ENCODE measurements around the gene SIK3.
"Not testable (repeated sequence)": the region's sequence is repeated elsewhere in the genome, so short reads cannot be mapped to it uniquely, and the experiment has no call there.

SIK3 gene

DNA sequence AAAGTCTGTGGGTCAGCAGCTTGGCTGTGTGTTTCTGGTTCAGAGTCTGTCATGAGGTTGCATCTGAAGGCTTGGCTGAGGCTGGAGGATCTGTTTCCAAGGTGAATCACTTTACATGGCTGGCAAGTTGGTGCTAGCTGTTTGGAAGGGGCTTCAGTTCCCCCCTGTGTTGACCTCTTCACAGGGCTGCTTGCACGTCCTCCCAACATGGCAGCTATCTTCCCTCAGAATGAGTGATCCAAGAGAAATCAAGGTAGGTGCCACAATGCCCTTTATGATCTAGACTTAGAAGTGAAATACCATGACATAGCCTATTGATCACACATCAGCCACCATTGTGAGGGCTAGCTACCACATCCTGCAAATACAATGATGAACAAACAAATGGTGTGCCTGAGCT, 285.1 kb downstream of the SIK3 start:
- DNase-seq, result no peak

DNA sequence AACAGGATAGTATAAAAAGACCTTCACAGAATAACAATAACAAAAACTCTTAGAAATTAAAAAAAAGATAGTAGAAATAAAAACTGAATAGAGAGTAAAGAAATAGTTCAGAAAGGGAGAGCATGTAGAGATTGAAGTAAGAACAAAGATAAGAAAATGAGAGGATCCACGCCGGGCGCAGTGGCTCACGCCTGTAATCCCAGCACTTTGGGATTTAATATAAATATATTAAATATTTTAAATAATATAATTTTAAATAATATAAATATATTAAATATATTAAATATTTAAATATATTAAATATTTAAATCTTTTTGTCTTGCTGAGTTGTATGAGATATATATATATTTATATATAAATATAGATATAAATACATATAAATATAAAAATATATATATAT, 286.1 kb downstream of the SIK3 start:
- DNase-seq, result no peak

DNA sequence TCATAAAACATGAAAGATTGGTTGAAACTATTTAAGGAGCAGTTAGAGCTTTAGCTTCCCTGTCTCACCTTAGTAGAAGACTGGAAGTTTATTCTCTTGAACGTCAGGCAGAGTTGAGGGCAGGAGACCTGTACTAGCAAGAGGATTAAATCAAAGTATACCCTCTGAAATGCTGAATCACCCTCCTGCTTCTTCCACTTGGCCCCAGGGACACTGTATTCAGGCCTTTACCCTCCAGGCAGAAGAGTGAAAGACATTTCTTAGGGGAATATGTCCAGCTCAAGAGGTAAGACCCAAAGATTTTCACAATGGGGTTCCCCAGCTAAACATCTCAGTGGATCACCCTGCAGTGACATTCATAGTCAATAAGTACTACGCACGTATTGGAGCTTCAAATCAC, 287.0 kb downstream of the SIK3 start:
- no peak for DNase-seq

DNA sequence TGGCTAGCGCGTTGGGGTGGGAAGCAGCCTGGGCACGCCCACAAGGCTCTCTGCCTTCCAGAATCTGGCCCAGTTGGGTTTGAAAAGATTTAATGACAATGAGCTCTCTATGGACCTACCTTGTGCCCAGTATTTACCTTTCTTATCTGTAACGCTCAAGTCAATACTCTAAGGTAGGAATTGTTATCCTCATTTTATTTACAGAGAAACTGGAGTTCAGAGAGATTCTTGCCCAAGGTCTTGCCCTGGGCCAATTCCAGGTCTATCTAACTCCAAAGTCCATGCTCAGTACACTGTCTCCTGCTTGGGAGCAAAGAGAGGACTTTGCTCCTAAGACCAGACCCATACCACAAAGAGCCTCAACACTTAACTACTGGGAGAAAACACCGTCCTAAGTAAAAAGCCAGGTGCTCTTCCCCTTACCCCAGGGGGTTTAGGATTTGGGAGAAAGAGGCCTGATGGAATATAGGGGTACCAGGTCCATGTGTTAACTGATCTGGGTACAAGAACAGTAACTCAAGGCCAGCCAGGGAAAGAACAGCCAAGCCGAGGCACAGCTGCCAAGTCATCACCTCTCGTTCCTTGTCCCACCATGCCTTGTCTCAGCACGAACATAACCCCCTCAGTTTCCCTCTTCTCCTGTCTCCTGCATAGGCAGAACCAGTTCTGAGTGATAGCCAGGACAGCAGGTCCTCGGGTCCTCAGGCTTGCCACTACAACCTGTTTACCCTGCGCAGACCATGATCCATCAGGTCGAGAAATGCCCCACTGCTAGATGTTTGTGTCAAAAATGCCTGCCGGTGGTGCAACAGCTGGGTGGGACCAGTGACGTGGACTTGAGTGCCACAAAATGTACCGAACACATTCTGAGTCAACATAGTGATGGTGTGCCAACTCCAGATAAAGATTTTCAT, 289.7 kb downstream of the SIK3 start:
- no peak for DNase-seq

DNA sequence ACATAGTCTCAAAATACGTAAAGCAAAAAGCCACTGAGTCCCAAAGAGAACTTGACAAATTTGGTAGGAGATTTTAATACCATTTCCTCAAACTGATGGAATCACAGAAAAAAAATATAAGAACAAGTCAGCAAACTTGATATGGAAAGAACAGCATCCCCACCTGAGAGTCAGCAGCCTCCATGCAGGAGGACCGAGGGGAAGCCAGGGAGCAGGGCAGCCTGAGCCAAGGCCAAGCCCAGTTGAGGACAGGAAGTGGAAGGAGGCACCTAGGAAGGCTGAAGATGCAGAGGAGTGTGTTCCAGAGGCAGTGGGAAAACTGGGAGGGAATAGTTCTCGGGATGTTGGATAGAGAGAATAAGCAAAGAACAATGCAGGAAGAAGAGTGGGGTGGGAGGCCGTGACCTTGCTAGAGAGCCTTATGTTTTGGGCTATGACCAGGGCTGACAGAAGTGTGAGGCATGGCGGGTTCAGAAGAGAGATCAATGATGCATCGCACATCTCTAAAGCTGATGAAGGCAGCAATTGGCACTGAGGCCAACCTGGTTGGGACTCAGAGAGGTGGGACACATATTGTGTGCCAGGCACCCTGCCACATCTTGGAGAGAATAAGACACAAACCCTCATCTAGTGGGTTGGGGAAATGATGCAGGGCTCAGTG, 290.5 kb downstream of the SIK3 start:
- DNase-seq, result no peak

DNA sequence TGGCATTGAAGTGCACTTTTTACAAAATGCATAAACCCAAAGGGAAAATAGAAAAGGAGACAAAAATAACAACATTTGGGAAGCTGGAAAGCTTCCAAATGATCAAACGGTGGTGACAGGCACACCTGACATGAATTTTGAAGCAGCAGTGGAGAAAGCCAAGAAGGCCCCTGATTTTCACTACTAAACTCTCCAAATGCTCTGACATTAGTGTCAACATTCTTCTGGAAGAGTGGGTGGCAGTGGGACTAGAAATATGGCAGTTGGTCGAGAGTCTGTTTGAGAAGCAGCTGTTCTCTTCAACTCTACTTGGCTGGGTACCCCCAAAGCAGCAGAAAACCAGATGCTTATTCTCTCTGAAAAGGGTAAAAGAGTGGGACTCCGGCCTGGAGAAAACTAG, 294.2 kb downstream of the SIK3 start:
- DNase-seq, result no peak

DNA sequence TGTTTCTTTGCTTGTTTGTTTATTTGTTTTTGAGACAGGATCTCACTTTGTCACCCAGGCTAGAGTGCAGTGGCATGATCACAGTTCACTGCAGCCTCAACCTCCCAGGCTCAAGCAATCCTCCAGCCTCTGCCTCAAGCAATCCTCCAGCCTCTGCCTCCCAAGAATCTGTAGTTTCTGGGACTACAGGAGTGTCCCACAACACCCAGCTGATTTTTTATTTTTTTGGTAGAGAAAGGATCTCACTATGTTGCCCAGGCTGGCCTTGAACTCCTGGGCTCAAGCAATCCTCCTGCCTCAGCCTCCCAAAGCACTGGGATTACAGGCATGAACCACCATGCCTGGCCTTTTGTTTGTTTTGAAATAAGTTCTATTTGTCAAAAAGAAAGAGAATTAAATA, 296.6 kb downstream of the SIK3 start:
- DNase-seq, result not testable (repeated sequence)

DNA sequence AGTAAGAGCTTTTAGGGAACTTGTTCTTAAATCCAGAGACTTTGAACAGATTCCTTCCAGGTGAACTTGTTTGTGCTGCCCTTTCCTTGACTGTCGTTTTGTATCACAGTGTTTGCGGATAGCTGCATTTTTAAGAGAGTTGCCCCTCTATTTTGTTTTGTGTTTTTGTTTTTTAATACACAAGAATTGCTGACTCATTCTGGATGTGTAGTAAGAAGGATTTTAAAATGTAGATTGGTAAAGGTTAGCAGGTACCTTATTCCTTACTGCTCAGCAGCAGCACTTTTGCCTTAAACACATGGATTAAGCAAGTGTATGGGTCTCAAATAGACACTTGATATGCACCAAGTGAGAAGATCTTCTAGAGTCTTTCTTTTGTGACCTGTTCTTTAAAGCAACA, 297.6 kb downstream of the SIK3 start:
- no peak for DNase-seq

DNA sequence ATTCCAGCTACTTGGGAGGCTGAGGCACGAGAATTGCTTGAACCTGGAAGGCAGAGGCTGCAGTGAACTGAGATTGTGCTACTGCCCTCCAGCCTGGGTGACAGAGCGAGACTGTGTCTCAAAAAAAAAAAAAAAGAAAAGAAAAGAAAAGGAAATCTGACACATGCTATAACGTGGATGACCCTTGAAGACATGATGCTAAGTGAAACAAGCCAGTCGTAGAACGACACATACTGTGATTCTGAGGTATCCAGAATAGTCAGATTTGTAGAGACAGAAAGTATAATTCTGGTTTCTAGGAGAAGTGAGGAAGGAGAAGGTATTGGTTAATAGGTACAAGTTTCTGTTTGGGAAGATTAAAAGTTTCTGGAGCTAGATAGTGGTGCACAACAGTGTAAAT, 299.9 kb downstream of the SIK3 start:
- no peak for DNase-seq

DNA sequence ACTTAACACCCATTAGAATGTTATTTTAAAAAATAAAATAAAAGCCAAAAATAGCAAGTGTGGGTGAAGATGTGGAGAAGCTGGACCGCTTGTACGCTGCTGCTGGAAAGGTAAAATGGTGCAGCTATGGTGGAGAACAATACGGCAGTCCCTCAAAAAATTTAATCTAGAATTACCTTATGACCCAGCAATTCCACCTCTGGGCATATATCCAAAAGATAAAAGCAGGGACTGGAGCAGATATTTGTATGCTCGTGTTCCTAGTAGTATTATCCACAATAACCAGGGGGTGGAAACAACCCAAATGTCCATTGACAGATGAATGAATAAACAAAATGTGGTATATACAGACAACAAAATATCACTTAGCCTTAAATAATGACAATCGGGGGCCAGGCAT, 300.4 kb downstream of the SIK3 start:
- no peak for DNase-seq

DNA sequence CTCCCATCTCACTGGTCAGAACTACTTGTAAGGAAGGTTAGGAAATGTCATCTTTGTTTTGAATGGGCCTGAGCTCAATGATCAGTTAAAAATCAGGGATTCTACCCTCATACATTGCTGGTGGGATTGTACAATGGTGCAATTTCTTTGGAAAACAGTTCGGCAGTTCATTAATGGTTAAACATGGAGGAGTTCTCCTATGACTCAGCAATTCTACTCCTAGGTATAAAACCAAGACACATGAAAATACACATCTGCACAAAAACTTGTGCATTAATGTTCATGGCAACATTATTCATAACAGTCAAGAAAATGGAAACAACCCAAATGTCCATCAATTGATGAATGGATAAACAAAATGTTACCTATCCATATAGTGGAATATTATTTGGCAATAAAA, 301.7 kb downstream of the SIK3 start:
- DNase-seq, result no peak

DNA sequence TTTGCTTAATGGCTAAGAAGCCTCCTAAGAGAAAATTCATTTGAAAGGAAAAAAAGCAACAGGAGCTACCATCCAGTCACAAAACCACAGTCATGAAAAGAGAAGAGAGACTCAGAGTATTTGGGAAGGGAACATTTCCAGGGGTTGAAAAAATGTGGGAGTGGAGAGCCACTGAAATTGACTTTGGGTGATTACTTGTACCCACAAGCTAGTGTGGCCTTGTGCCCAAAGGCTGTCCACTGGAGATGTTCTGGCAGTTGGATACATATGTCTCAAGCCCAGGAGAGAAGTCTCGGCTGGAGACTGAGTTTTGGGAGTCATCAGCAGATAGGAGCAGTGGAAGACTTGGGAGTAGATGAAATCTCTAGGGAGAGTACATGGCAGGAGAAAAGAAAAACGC, 303.4 kb downstream of the SIK3 start:
- DNase-seq, result no peak

DNA sequence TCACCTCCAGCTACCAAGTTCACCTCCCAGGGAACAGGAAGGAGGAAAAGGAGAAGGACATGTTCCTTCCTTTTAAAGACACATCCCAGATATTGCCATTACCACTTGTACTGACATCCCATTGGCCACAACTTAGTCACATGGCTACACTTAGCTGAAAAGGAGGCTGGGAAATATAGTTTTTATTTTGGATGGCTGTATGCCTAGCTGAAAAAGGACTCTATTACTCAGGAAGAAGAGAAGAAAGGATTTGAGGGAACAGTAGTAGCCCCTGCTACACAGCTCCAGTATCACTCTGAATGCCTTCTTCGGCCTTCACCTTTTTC, 304.5 kb downstream of the SIK3 start:
- DNase-seq, result no peak

Data from NCI-H524 (cell line).